ENCODE results near the gene CCDC187. TPM values are rescaled to one million over a fixed set of nuclear protein-coding genes. Genes with fewer than 3 reads are reported as not detected.
A peak's percentile ranks its signal among the peaks of the same experiment; 100 is the strongest.

CCDC187 gene
- total RNA-seq, 1 experiment from 2014 or later = not detected

GRCh38 chr9:136261686-136262430, 42.0 kb downstream of the CCDC187 start:
- no peaks in the 10 kb centered on the region for H3K36me3 ChIP-seq
- no peak overlapping the region for H3K27ac ChIP-seq
- no peaks in the 10 kb centered on the region for H3K9me3 ChIP-seq (replicated peaks)
- peaks cover 18% of the 10 kb centered on the region for H3K4me1 ChIP-seq
- DNase-seq = no peak
- no peak overlapping the region for H3K4me3 ChIP-seq
- peaks cover 34% of the 10 kb centered on the region for H3K27me3 ChIP-seq

- Histone ChIP-seq H3K27ac (no peak overlapping the region), H3K4me1 (peaks cover 18% of the 10 kb centered on the region), H3K9me3 (replicated peaks) (no peaks in the 10 kb centered on the region), H3K4me3 (no peak overlapping the region), H3K27me3 (peaks cover 43% of the 10 kb centered on the region), H3K36me3 (no peaks in the 10 kb centered on the region)
- DNase-seq = no peak
Observed at GRCh38 chr9:136260936-136261472, 42.9 kb downstream of the CCDC187 start.

GRCh38 chr9:136260521-136260920, 43.4 kb downstream of the CCDC187 start:
- no peak for DNase-seq
- no peak overlapping the region for H3K27ac ChIP-seq
- no peak overlapping the region for H3K4me3 ChIP-seq
- no peaks in the 10 kb centered on the region for H3K36me3 ChIP-seq
- H3K27me3 ChIP-seq = peaks cover 48% of the 10 kb centered on the region
- peaks cover 18% of the 10 kb centered on the region for H3K4me1 ChIP-seq
- H3K9me3 ChIP-seq (replicated peaks) = no peaks in the 10 kb centered on the region

- H3K4me3 ChIP-seq = no peak overlapping the region
- H3K9me3 ChIP-seq (replicated peaks) = no peaks in the 10 kb centered on the region
- peaks cover 51% of the 10 kb centered on the region for H3K27me3 ChIP-seq
Observed at GRCh38 chr9:136259836-136260235, 44.1 kb downstream of the CCDC187 start.

GRCh38 chr9:136259517-136259813, 44.4 kb downstream of the CCDC187 start:
- H3K4me1 ChIP-seq = peaks cover 27% of the 10 kb centered on the region
- H3K36me3 ChIP-seq = no peaks in the 10 kb centered on the region
- DNase-seq = no peak
- peaks cover 55% of the 10 kb centered on the region for H3K27me3 ChIP-seq
- no peaks in the 10 kb centered on the region for H3K9me3 ChIP-seq (replicated peaks)
- no peak overlapping the region for H3K27ac ChIP-seq
- no peak overlapping the region for H3K4me3 ChIP-seq

More at GRCh38 chr9:136259836-136260235, 44.1 kb downstream of the CCDC187 start:
- DNase-seq = no peak
- H3K4me1 ChIP-seq = peaks cover 24% of the 10 kb centered on the region
- H3K36me3 ChIP-seq = no peaks in the 10 kb centered on the region
- H3K27ac ChIP-seq = no peak overlapping the region

- H3K36me3 ChIP-seq = no peaks in the 10 kb centered on the region
- no peak overlapping the region for H3K27ac ChIP-seq
- H3K4me3 ChIP-seq = no peak overlapping the region
- no peak for DNase-seq
- H3K4me1 ChIP-seq = peaks cover 24% of the 10 kb centered on the region
- no peaks in the 10 kb centered on the region for H3K9me3 ChIP-seq (replicated peaks)
- peaks cover 58% of the 10 kb centered on the region for H3K27me3 ChIP-seq
Observed at GRCh38 chr9:136258786-136259516, 44.9 kb downstream of the CCDC187 start.

GRCh38 chr9:136258299-136258625, 45.6 kb downstream of the CCDC187 start:
- H3K9me3 ChIP-seq (replicated peaks) = no peaks in the 10 kb centered on the region
- H3K4me1 ChIP-seq = peaks cover 17% of the 10 kb centered on the region
- H3K4me3 ChIP-seq = no peak overlapping the region
- H3K27ac ChIP-seq = no peak overlapping the region
- no peaks in the 10 kb centered on the region for H3K36me3 ChIP-seq
- DNase-seq = no peak
- peaks cover 58% of the 10 kb centered on the region for H3K27me3 ChIP-seq

- H3K4me3 ChIP-seq = peak overlapping the region; percentile 23; the same call in 1 of the 2 replicates
- peaks cover 58% of the 10 kb centered on the region for H3K27me3 ChIP-seq
- peaks cover 16% of the 10 kb centered on the region for H3K4me1 ChIP-seq
- H3K9me3 ChIP-seq (replicated peaks) = no peaks in the 10 kb centered on the region
- no peaks in the 10 kb centered on the region for H3K36me3 ChIP-seq
- H3K27ac ChIP-seq = no peak overlapping the region
- DNase-seq = peak; percentile 63 to 74
Observed at GRCh38 chr9:136257381-136258298, 46.3 kb downstream of the CCDC187 start.

- Histone ChIP-seq H3K27ac (no peak overlapping the region), H3K4me1 (peaks cover 16% of the 10 kb centered on the region), H3K9me3 (replicated peaks) (no peaks in the 10 kb centered on the region), H3K36me3 (no peaks in the 10 kb centered on the region), H3K27me3 (peaks cover 49% of the 10 kb centered on the region), H3K4me3 (no peak overlapping the region)
- DNase-seq = no peak
Observed at GRCh38 chr9:136255896-136256890, 47.7 kb downstream of the CCDC187 start.

- no peaks in the 10 kb centered on the region for H3K36me3 ChIP-seq
- H3K4me3 ChIP-seq = no peak overlapping the region
- H3K9me3 ChIP-seq (replicated peaks) = no peaks in the 10 kb centered on the region
- H3K27ac ChIP-seq = no peak overlapping the region
- H3K27me3 ChIP-seq = peaks cover 52% of the 10 kb centered on the region
- peak; percentile 54 to 65 for DNase-seq
- H3K4me1 ChIP-seq = peaks cover 16% of the 10 kb centered on the region
Observed at GRCh38 chr9:136255166-136255538, 48.7 kb downstream of the CCDC187 start.

- H3K4me1 ChIP-seq = peaks cover 16% of the 10 kb centered on the region
- H3K27me3 ChIP-seq = peaks cover 54% of the 10 kb centered on the region
- no peak overlapping the region for H3K4me3 ChIP-seq
- no peak overlapping the region for H3K27ac ChIP-seq
- DNase-seq = no peak
- H3K9me3 ChIP-seq (replicated peaks) = no peaks in the 10 kb centered on the region
- no peaks in the 10 kb centered on the region for H3K36me3 ChIP-seq
Observed at GRCh38 chr9:136254381-136255165, 49.3 kb downstream of the CCDC187 start.

GRCh38 chr9:136253246-136254130, 50.4 kb downstream of the CCDC187 start:
- peaks cover 61% of the 10 kb centered on the region for H3K27me3 ChIP-seq
- DNase-seq = no peak
- no peaks in the 10 kb centered on the region for H3K36me3 ChIP-seq
- H3K9me3 ChIP-seq (replicated peaks) = no peaks in the 10 kb centered on the region
- H3K4me3 ChIP-seq = no peak overlapping the region
- peaks cover 16% of the 10 kb centered on the region for H3K4me1 ChIP-seq
- H3K27ac ChIP-seq = no peak overlapping the region
